Measurements from ENCODE around the gene PTBP1. TPM values are rescaled to one million over a fixed set of nuclear protein-coding genes. Genes with fewer than 3 reads are reported as not detected.
"Not testable (repeated sequence)": the region's sequence is repeated elsewhere in the genome, so short reads cannot be mapped to it uniquely, and the experiment has no call there.

Gene PTBP1
- total and polyA plus RNA-seq, 9 donors: 73.4 to 312 (median 215) TPM

DNA sequence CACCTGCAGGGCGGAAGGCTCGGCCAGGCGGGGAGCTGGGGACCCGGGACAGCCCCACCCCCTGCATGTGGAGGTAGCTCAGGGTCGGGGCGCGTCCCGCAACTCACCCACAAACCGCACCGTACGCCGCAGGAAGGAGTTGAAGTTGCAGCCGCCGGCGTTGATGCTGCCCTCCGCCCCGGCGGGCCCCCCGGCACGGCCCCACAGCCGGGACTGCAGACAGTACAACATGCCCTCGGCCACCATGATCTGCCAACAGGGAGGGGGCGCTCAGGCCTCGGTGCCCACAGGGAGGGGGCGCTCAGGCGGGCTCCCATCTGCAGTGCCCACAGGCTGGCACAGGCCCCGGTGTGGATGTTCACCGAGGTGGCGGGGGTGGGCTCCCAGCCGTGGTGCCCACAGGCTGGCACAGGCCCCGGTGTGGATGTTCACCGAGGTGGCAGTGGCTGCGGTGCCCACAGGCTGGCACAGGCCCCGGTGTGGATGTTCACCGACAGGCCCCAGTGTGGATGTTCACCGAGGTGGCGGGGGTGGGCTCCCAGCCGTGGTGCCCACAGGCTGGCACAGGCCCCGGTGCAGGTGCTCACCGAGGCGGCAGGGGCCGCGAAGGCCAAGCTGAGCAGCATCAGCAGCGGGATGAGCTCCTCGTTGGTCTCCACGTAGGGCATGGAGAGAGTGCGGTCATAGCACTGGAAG is 18.0 kb downstream of the PTBP1 start:
- DNase-seq: peak in 1 of 5 donors; percentile 17
- Histone ChIP-seq H3K4me3 (no peak overlapping the region), H3K27ac (no peak overlapping the region), H3K4me1 (ENCODE audit: insufficient read depth) (no peaks in the 10 kb centered on the region), H3K27me3 (no peaks in the 10 kb centered on the region), H3K9me3 (no peaks in the 10 kb centered on the region), H3K36me3 (no peaks in the 10 kb centered on the region)
- TF ChIP-seq POLR2A (IDR thresholded peaks at IDR 0.05) (no peak), EP300 (IDR thresholded peaks at IDR 0.05) (no peak)
- TF ChIP-seq, protein P1, sequence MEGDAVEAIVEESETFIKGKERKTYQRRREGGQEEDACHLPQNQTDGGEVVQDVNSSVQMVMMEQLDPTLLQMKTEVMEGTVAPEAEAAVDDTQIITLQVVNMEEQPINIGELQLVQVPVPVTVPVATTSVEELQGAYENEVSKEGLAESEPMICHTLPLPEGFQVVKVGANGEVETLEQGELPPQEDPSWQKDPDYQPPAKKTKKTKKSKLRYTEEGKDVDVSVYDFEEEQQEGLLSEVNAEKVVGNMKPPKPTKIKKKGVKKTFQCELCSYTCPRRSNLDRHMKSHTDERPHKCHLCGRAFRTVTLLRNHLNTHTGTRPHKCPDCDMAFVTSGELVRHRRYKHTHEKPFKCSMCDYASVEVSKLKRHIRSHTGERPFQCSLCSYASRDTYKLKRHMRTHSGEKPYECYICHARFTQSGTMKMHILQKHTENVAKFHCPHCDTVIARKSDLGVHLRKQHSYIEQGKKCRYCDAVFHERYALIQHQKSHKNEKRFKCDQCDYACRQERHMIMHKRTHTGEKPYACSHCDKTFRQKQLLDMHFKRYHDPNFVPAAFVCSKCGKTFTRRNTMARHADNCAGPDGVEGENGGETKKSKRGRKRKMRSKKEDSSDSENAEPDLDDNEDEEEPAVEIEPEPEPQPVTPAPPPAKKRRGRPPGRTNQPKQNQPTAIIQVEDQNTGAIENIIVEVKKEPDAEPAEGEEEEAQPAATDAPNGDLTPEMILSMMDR (IDR thresholded peaks at IDR 0.05): no peak
- intact Hi-C loops (cut with DNase I): no loop called here
- WGBS, 3 donors: 92 to 95% (median 93%) methylated on average over 46 to 47 of the region's 47 CpGs

DNA sequence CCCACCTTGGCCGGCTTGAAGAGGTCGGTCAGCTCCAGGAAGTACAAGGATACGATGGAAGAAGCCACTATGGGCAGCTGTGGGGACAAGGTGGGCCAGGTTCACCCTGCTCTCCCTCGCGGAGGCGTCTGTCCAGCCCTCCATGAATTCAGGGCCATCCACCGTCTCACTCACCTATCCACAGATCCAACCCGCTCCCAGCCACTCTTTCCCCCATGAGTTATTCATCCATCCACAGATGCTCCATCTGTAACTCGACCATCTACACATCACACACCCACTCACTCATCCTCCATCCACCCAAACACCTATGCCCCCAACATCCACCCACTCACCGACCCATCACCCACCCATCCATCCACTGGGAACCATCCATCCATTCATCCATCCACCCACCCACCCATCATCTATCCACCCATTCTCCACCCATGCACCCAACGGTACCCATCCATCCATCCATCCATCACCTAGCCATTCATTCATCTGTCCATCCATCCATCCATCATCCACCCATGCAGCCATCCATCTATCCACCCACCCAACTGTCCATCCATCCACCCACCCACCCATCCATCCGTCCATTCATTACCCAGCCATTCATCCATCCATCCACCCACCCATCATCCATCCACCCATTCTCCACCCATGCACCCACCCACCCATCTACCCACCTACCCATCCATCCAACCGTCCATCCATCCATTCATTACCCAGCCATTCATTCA is 18.7 kb downstream of the PTBP1 start:
- H3K4me3 ChIP-seq: no peak overlapping the region
- DNase-seq: no peak
- WGBS, 3 donors: 93 to 95% (median 94%) methylated on average over 13 of the region's 13 CpGs
- no peaks in the 10 kb centered on the region for H3K4me1 ChIP-seq (ENCODE audit: insufficient read depth)
- no peak for TF ChIP-seq EP300 (IDR thresholded peaks at IDR 0.05)
- TF ChIP-seq, protein P1 (IDR thresholded peaks at IDR 0.05): no peak
- no peak for TF ChIP-seq POLR2A (IDR thresholded peaks at IDR 0.05)
- no peaks in the 10 kb centered on the region for H3K27me3 ChIP-seq
- H3K36me3 ChIP-seq: no peaks in the 10 kb centered on the region
- intact Hi-C loops (cut with DNase I): no loop called here
- no peaks in the 10 kb centered on the region for H3K9me3 ChIP-seq
- no peak overlapping the region for H3K27ac ChIP-seq

DNA sequence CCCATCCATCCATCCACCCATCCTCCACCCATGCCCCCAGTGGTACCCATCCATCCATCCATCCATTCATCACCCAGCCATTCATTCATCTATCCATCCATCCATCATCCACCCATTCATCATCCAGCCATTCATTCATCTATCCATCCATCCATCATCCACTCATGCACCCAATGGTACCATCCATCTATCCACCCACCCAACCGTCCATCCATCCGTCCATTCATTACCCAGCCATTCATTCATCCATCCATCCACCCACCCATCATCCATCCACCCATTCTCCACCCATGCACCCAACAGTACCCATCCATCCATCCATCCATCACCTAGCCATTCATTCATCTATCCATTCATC is 19.2 kb downstream of the PTBP1 start:
- Histone ChIP-seq H3K4me1 (ENCODE audit: insufficient read depth) (no peaks in the 10 kb centered on the region), H3K27ac (no peak overlapping the region), H3K4me3 (no peak overlapping the region), H3K27me3 (no peaks in the 10 kb centered on the region), H3K9me3 (no peaks in the 10 kb centered on the region), H3K36me3 (no peaks in the 10 kb centered on the region)
- WGBS, 3 donors: 93 to 94% (median 94%) methylated on average over 2 of the region's 2 CpGs
- TF ChIP-seq, protein P1 (IDR thresholded peaks at IDR 0.05): no peak
- TF ChIP-seq EP300 (IDR thresholded peaks at IDR 0.05) (no peak), POLR2A (IDR thresholded peaks at IDR 0.05) (no peak)
- no peak for DNase-seq
- intact Hi-C loops (cut with DNase I): no loop called here

DNA sequence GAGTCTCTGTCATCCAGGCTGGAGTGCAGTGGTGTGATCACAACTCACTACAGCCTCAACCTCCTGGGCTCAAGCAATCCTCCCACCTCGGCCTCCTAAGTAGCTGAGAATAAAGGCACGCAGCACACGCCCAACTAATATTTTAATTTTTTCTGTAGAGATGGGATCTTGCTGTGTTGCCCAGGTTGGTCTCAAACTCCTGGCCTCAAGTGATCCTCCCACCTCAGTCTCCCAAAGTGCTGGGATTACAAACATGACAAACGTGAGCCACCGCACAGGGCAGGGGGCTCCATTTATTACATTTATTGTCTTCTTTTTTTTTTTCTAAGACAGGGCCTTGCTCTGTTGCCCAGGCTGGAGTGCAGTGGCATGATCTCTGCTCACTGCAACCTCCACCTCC is 23.0 kb downstream of the PTBP1 start:
- WGBS, 3 donors: 94 to 97% (median 96%) methylated on average over 5 of the region's 5 CpGs
- intact Hi-C loops (cut with DNase I): not testable (repeated sequence)

DNA sequence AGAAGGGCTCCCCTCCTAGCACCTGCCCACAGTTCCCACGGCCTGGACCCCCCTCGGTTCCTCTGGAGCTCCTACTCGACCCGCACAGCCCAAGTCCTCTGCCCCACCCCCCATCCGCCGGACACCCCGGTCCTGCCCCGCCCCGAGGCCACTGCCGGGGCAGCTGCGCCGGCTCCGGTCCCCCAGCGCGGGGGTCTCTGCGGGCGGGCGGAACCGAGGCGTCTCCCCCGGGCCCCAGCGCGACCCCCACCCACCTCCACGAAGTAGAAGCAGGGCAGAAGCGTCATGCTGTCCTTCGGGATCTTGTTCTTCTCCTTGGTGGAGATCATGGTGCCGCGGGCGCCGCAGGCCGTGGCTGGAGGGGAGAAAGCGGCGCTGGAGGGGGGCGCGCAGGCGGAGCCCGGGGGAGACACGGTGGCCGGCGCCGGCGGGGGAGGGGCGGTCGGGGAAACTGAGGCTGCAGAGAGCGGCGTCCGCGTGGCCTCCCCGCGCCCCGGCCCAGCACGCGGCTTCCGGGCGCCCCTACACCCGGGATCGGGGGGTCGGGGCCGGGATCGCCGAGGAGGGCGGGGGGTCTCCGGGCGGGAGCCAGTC is 24.1 kb downstream of the PTBP1 start:
- Histone ChIP-seq H3K9me3 (no peaks in the 10 kb centered on the region), H3K27me3 (no peaks in the 10 kb centered on the region), H3K4me3 (no peak overlapping the region), H3K4me1 (ENCODE audit: insufficient read depth) (peaks cover 2% of the 10 kb centered on the region), H3K27ac (no peak overlapping the region), H3K36me3 (no peaks in the 10 kb centered on the region)
- DNase-seq: peak in 2 of 5 donors; percentile 28 to 36
- 1 to 2% (median 1%) methylated on average over 33 to 64 of the region's 64 CpGs for WGBS, 3 donors
- intact Hi-C loops (cut with DNase I): no loop called here
- TF ChIP-seq, protein P1 (IDR thresholded peaks at IDR 0.05): no peak
- TF ChIP-seq EP300 (IDR thresholded peaks at IDR 0.05) (no peak), POLR2A (IDR thresholded peaks at IDR 0.05) (no peak)

More for the DNA sequence above, 23.0 kb downstream of the PTBP1 start:
- not testable (repeated sequence) for H3K27ac ChIP-seq; H3K27me3 ChIP-seq; H3K4me1 ChIP-seq (ENCODE audit: insufficient read depth); H3K36me3 ChIP-seq; H3K4me3 ChIP-seq; DNase-seq; H3K9me3 ChIP-seq
